ENCODE results near the gene SMU1.
"Not testable (repeated sequence)": the region's sequence is repeated elsewhere in the genome, so short reads cannot be mapped to it uniquely, and the experiment has no call there.

Gene SMU1

DNA sequence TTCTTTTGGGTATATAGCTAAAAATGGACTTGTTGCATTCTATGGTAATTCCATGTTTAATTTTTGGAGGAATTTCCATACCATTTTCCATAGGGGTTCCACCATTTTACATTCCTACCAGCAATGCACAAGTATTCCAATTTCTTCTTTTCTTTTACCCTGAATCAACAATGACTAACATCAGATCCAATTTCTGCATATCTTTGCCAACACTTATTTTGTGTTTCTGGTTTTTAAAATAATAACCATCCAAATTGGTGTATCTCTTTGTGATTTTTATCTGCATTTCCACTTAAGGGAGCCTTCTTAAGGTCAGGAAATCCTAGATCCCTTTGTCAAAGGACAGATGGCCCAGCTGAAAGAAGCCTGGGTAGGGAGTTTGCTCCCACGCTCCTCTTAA lies 29.5 kb upstream of the SMU1 start:
- DNase-seq (ENCODE audit: low read depth in 3 of 3): no peak

DNA sequence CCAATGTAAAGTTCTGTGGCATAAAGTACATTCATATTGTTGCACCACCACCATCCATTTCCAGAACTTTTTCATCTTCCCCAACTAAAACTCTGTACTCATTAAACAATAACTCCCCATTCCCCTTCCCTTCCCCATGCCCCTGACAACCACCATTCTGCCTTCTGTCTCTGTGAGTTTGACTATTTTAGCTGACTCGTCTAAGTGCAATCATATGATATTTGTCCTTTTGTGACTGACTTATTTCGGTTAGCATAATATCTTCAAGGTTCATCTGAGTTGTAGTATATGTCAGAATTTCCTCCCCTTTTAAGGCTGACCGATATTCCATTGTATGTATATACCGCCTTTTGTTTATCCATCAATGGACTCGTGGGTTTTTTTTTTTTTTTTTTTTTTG lies 29.0 kb upstream of the SMU1 start:
- DNase-seq (ENCODE audit: low read depth in 3 of 3): no peak

DNA sequence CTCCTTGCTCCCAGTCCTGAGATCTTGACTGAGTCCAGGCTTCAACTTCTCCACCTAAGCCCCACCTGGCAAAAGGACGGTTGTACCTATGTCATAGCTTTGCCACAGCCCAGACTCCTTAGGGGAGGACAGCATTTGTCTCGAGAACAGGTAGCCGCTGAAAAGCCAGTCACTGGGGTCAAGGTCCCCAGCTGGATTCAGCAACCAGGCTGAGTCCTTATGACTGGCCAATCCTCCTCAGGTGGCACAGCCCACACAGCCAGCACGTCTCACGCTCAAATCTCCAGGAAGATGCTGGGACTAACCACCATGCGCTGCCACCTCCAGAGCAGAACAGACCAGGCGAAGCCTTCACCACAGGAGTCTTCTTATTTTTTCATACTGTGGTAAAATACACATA lies 27.9 kb upstream of the SMU1 start:
- DNase-seq (ENCODE audit: low read depth in 3 of 3): no peak

DNA sequence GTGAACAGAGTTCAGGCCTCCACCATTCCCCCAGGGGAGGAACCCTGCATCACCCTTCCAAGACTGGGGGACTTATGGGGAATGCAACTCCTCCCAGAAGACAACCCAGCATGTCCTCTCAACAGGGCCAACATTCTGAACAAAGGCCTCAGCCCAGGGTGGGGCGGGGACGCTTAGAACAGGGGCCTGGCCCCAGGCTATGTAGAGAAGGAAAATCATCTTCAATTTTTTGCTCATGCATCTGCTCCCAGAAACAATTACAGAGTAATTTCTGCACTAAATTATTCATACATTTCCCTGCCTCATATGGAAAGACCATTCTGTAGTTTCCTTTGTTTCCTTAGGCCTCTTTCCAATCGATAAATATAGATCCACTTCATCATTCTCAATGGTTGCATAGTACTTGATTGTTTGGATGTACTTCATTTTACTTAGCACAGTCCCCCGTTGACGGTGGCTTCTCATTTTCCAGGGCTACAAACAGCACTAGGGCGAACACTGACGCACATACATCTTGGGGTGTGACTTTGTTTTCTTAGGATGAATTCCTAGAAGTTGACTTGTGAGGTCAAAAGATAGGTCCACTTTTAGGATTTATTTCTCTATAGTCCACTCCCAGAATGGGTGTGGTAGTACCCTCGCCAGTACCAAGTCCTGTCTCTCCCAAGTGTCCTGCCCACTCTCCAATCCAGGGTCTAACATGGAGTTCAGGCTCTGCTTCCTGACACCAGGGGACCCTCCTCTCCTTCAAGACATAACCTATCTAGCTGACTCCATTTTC lies 27.2 kb upstream of the SMU1 start:
- no peak for DNase-seq (ENCODE audit: low read depth in 3 of 3)

GRCh38 chr9:33102551-33103210 lies 26.2 kb upstream of the SMU1 start:
- no peak for DNase-seq (ENCODE audit: low read depth in 3 of 3)

DNA sequence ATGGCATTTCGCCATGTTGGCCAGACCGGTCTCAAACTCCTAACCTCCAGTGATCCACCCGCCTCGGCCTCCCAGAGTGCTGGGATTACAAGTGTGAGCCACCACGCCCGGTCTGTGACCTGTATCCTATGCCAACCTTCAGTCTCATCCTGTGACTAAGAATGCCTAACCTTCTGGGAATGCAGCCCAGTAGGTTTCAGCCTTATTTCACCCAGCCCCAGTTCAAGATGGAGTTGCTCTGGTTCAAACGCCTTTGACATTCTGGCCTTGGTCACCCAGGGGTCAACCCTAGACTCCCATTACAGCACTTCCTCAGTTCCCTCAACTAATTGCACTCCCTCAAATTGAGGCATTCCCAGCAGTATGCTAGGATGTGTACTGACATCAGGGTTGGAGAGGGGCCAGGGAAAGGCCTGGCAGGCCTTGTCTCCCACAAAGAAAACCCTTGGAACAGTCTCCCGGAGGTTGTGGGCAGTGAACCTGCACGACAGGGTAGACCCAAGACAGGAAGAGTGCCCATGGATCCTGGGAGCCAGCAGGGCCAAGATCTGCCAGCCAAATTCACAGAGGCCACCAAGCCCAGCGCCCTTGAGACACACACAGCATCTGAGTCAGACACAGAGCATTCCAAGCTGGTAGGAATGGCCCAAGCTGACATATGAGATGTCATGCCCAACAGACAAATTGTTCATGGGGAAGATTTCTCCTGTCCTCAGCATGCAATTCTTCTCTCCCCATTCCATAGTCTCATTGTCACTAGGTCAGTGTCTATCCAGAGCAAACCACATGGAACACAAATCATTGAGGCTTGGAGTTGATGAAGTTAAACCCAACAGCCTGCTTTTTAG lies 24.9 kb upstream of the SMU1 start:
- no peak for DNase-seq (ENCODE audit: low read depth in 3 of 3)

GRCh38 chr9:33099754-33100153 lies 23.3 kb upstream of the SMU1 start:
- no peak for DNase-seq (ENCODE audit: low read depth in 3 of 3)

- DNase-seq (ENCODE audit: low read depth in 3 of 3): no peak
Observed at GRCh38 chr9:33097192-33097591, 20.7 kb upstream of the SMU1 start.

- DNase-seq (ENCODE audit: low read depth in 3 of 3): no peak
Observed at GRCh38 chr9:33092634-33093033, 16.2 kb upstream of the SMU1 start.

DNA sequence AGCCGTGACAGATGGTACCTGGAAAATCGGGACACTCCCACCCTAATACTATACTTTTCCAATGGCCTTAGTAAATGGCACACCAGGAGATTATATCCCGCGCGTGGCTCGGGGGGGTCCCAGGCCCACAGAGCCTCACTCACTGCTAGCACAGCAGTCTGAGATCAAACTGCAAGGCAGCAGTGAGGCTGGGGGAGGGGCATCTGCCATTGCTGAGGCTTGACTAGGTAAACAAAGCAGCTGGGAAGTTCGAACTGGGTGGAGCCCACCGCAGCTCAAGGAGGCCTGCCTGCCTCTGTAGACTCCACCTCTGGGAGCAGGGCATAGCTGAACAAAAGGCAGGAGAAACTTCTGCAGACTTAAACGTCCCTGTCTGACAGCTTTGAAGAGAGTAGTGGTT lies 9.2 kb upstream of the SMU1 start:
- DNase-seq (ENCODE audit: low read depth in 3 of 3): not testable (repeated sequence)

GRCh38 chr9:33082538-33083326 lies 6.3 kb upstream of the SMU1 start:
- DNase-seq (ENCODE audit: low read depth in 3 of 3): no peak

- DNase-seq (ENCODE audit: low read depth in 3 of 3): no peak
Observed at GRCh38 chr9:33082128-33082527, 5.7 kb upstream of the SMU1 start.

GRCh38 chr9:33081128-33081851 lies 4.8 kb upstream of the SMU1 start:
- DNase-seq (ENCODE audit: low read depth in 3 of 3): peak in 2 of 3 experiments; percentile 25 to 53

DNA sequence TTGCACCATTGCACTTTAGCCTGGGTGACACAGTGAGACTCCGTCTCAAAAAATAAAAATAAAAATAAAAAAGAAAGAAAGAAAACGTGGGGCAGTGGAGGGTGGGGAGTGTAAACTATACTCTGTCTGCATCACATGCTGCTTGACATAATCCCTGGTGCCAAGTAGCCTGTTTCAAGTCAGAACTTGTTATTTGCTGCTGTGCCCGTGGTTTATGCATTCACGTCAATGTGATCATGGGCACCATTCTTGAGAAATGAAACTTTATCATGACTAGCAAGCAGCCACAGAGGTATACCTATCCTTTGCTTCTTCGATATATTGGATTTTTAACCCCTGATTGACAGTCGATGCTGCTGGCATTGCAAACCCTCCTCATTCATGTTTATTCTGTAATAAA lies 4.1 kb upstream of the SMU1 start:
- no peak for DNase-seq (ENCODE audit: low read depth in 3 of 3)

DNA sequence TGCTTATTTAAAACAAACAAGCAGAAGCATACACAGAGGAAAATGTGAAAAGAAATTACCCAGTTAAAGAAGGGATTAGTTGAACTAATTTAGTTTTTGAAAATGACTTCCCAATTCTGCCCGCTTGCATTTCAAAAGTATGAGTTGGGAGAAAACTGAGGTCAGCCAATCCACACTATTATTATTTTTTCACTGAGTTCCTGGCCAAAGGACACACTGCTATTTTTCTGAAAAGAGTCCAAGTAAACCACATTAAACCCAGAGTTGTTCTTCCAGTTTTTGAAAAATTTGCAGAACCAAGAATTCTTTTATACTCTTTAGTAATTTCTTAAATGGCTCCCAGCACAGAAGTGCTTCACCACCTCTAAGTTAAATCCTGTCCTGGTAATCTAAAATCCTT lies 7.5 kb downstream of the SMU1 start:
- no peak for DNase-seq (ENCODE audit: low read depth in 3 of 3)

DNA sequence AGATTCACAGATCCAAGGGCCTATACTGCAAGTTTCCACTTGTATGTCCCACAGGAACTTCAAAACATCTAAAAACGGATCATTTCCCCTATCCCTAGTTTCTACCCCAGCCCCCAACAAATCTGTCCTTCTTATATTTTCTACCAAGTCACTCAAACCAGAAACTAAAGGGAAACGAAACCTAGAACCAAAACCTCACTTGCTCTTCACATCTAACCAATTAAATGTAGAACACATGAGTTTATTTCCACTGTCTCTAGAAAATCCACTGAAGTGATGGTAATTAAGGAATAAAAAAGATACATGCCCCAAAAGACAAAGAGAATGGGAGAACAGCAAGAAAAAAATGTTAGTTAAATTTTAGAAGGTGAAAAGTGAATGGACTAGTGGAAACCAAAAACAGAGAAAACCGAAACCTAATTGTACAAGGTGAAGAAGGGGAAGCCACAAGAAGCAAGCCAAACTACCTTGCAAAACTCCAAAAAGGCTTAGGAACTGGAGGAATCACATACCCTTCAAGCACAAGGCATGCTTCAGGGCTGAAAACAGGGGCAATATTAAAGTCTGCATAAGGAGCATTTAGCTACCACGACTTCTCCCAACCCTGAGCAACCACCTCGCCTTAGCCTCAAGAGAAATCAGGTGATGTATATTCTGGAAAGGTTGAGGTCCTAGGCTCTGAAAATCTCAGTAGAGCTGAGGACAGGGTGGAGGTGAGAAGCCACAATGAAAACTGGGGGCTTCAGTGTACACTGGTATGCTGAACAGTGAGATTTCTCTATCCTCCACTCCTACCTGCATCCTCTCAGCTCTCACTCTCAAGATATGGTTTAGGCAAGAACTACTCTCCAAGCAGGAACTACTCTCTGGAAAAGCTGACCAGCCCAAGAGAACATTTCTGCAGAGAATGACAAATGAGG lies 11.1 kb downstream of the SMU1 start:
- DNase-seq (ENCODE audit: low read depth in 3 of 3): no peak

DNA sequence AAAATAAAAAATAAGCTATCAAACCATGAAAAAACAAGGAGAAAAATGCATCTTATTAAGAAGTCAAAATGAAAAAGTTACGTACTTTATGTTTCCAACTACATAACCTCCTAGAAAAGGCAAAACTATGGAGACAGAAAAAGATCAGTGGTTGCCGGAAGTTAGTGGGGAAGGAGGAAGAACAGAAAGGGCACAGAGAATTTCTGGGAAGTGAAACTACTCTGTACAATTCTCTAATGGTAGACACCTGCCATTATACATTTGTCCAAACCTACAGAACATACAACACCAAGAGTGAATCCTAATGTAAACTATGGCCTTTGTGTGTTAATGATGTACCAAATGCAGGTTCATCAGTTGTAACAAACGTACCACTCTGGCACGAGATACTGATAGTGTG lies 25.3 kb downstream of the SMU1 start:
- no peak for DNase-seq (ENCODE audit: low read depth in 3 of 3)

DNA sequence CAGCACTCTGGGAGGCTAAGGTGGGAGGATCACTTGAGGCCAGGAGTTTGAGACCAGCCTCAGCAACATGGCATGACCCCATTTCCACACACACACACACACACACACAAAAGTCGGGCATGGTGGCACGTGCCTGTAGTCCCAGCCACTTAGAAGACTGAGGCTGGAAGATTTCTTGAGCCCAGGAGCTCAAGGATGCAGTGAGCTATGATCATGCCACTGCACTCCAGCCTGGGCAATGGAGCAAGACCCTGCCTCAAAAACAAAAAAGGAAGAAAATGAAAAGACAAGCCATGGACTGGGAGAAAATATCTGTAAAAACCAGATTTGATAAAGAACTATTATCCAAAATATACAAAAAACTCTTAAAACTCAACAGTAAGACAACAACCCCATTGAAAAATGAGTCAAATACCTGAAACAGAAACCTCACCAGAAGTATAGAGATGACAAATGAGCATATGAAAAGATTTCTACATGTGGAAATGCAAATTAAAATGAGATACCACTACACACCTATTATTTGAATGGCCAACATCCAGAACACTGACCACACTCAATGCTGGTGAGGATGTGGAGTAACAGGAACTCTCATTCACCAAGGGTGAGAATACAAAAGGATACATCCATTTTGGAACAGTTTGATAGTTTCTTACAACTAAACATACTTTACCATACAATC lies 26.7 kb downstream of the SMU1 start:
- DNase-seq (ENCODE audit: low read depth in 3 of 3): no peak

DNA sequence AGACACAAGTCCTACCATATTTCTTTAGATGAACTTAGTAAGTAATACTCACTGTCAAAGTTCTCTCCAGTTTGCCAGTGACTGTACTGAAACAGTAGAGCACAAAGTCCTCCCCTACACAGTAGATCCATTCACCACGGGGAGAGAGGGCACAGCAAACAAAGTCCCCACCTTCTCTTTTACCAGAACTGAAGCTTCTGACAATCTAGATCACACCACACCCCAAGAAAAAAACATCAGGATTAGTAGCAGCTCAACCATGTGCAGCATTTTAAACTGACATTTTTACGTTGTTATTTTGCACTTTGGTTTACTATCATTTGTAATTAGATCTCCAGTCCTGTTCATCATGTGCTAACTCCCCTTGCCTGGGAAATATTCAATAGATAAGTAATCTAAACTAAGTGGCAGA lies 28.4 kb downstream of the SMU1 start:
- no peak for DNase-seq (ENCODE audit: low read depth in 3 of 3)
